Measurements from ENCODE around the gene TBATA. TPM values are rescaled to one million over a fixed set of nuclear protein-coding genes. Genes with fewer than 3 reads are reported as not detected.

TBATA gene
- total and polyA plus RNA-seq, 2 of the 8 experiments (the other 6 are each of a cell fraction or from before 2014, with no cell fraction given) = not detected

GRCh38 chr10:70795613-70796012, 10.4 kb upstream of the TBATA start:
- CTCF ChIA-PET (ENCODE audit: partially characterized antibody) = no interaction called here
- H2BK20ac ChIP-seq (ENCODE audit: low read length) = no peak overlapping the region
- no peak overlapping the region for H2BK120ac ChIP-seq (replicated peaks; ENCODE audit: low read depth, low read length)
- H2BK15ac ChIP-seq (ENCODE audit: low read length) = no peak overlapping the region
- no peaks in the 10 kb centered on the region for H4K20me1 ChIP-seq (replicated peaks in 1 of 2; ENCODE audit: control insufficient read depth in 1 of 2, insufficient read depth in 2 of 2, low read length in 2 of 2)
- no peak overlapping the region for H4K8ac ChIP-seq (ENCODE audit: extremely low read depth, insufficient read depth, low read length)
- no peak overlapping the region for H3K4me2 ChIP-seq (ENCODE audit: insufficient read depth in 1 of 2, low read depth in 2 of 2, low read length in 2 of 2)
- H3K27me3 ChIP-seq (replicated peaks in 1 of 4; ENCODE audit: control insufficient read depth in 3 of 4, extremely low read depth in 1 of 4, insufficient read depth in 3 of 4, low read length in 3 of 4) = no peaks in the 10 kb centered on the region
- TF ChIP-seq POLR2A (IDR thresholded peaks at IDR 0.05; ENCODE audit: control extremely low read depth in 1 of 2, low read depth in 2 of 2, low read length in 2 of 2) (no peak), TEAD4 (IDR thresholded peaks at IDR 0.05; ENCODE audit: low read depth, low read length) (no peak)
- no peaks in the 10 kb centered on the region for H3K79me1 ChIP-seq (ENCODE audit: low read depth, low read length)
- no peaks in the 10 kb centered on the region for H3K23me2 ChIP-seq (ENCODE audit: low read depth, low read length)
- H3K4me3 ChIP-seq (ENCODE audit: extremely low read depth in 1 of 4, insufficient read depth in 2 of 4, low read depth in 3 of 4, low read length in 4 of 4) = no peak overlapping the region
- H3K79me2 ChIP-seq (ENCODE audit: control insufficient read depth in 1 of 2, insufficient read depth in 2 of 2, low read length in 2 of 2) = no peaks in the 10 kb centered on the region
- no peak overlapping the region for H3K4ac ChIP-seq (replicated peaks; ENCODE audit: insufficient read length, low read depth, low read length)
- WGBS, 2 experiments (ENCODE audit: extremely low coverage in 1 of 2, insufficient coverage in 1 of 2, insufficient read length in 1 of 2, insufficient replicate concordance in 2 of 2, low coverage in 1 of 2, low lambda C conversion rate in 2 of 2, missing lambda C conversion rate in 1 of 2) = 100% methylated on average over 1 of the region's 1 CpG; no CpG with 5 or more reads in 1 of the 2 experiments
- DNase-seq (ENCODE audit: low read depth in 1 of 2, low spot score in 2 of 2) (no peak), FAIRE-seq (no peak)
- no peak overlapping the region for H3K27ac ChIP-seq (ENCODE audit: low read depth, low read length)
- no peaks in the 10 kb centered on the region for H3K4me1 ChIP-seq (replicated peaks in 1 of 4; ENCODE audit: control insufficient read depth in 3 of 4, insufficient read depth in 4 of 4, low read length in 3 of 4)
- no peak overlapping the region for H4K5ac ChIP-seq (ENCODE audit: insufficient read length, low read depth, low read length)
- POLR2A ChIA-PET (ENCODE audit: partially characterized antibody) = interaction anchor here (1.4 kb wide), 1 partner anchor 14 kb away, joined by 4 read pairs; no protein-coding TSS in a partner anchor
- no peak overlapping the region for H3K18ac ChIP-seq (ENCODE audit: extremely low read depth, low read length)
- no peak overlapping the region for H3K14ac ChIP-seq (ENCODE audit: insufficient read length)
- H2AFZ ChIP-seq (ENCODE audit: low read length) = no peak overlapping the region
- no peak overlapping the region for H2BK12ac ChIP-seq (ENCODE audit: low read depth, low read length)
- H3K9ac ChIP-seq (replicated peaks in 1 of 4; ENCODE audit: extremely low read depth in 1 of 4, low read depth in 3 of 4, low read length in 3 of 4) = no peak overlapping the region
- no peak overlapping the region for H2BK5ac ChIP-seq (ENCODE audit: low read depth, low read length)
- H3K56ac ChIP-seq (replicated peaks; ENCODE audit: insufficient read length, low read depth, low read length) = no peak overlapping the region
- no peak overlapping the region for H4K91ac ChIP-seq (replicated peaks; ENCODE audit: insufficient read length, low read length)
- no peak overlapping the region for H2AK5ac ChIP-seq (ENCODE audit: low read depth, low read length)
- H3K23ac ChIP-seq (ENCODE audit: insufficient read length) = no peak overlapping the region
- H3K9me3 ChIP-seq (ENCODE audit: insufficient read depth in 2 of 2, low read depth in 1 of 2, low read length in 1 of 2) = no peaks in the 10 kb centered on the region
- no peaks in the 10 kb centered on the region for H3K36me3 ChIP-seq (ENCODE audit: control insufficient read depth in 2 of 4, insufficient read depth in 4 of 4, low read length in 3 of 4)

Measured in H1 (cell line).